CD4-positive, alpha-beta memory T cell (primary cell): ENCODE results near the gene SPIN3. TPM values are rescaled to one million over a fixed set of nuclear protein-coding genes. Genes with fewer than 3 reads are reported as not detected.
"Not testable (repeated sequence)": the region's sequence is repeated elsewhere in the genome, so short reads cannot be mapped to it uniquely, and the experiment has no call there.

Experiments used
- CTCF ChIA-PET: fragments of 350-600 bp; sonication (Branson Sonifier 250); formaldehyde crosslinking; loops from one replicate; lab custom pipeline; 2021; ENCODE audit warnings: inconsistent platforms; ENCODE audit not compliant: partially characterized antibody; lab: Charles Lee
- POLR2A ChIA-PET: fragments of 350-600 bp; sonication (Branson Sonifier 250); formaldehyde crosslinking; loops from one replicate; lab custom pipeline; 2021; ENCODE audit not compliant: partially characterized antibody; lab: Charles Lee
- DNase-seq, 5 donors: peaks; one replicate each; pipeline versions ENCODE4 v3.0.0 to v3.0.0-alpha.2; 2020 to 2022; ENCODE audit warnings: mixed read lengths in 1 of 5
- H3K27ac ChIP-seq: one replicate; pipeline ENCODE4 v1.7.0; 2013; ENCODE audit warnings: low read depth, low read length
- H3K27me3 ChIP-seq: 2 replicates; pipeline ENCODE4 v1.7.0; 2013; ENCODE audit warnings: mild to moderate bottlenecking, low read length, moderate library complexity; ENCODE audit not compliant: insufficient read depth
- H3K36me3 ChIP-seq: 2 replicates; pipeline ENCODE4 v1.7.0; 2013; ENCODE audit warnings: mild to moderate bottlenecking, low read length, moderate library complexity; ENCODE audit not compliant: insufficient read depth
- H3K4me1 ChIP-seq: 2 replicates; pipeline ENCODE4 v1.7.0; 2013; ENCODE audit warnings: mild to moderate bottlenecking, low read length, moderate library complexity; ENCODE audit not compliant: insufficient read depth
- H3K4me3 ChIP-seq, 2 donors: one replicate each; pipeline ENCODE4 v1.7.0; 2013; ENCODE audit warnings: low read length in 2 of 2, mild to moderate bottlenecking in 1 of 2
- H3K9me3 ChIP-seq, 2 donors: one replicate each; pipeline ENCODE4 v1.7.0; 2013; ENCODE audit warnings: low read length in 2 of 2, control low read depth in 1 of 2; ENCODE audit not compliant: control insufficient read depth in 1 of 2
- H3K27ac Mint-ChIP-seq, 7 donors: one replicate each; pipeline ENCODE4 v1.8.0; 2020 to 2021; ENCODE audit warnings: mixed read lengths in 7 of 7, mild to moderate bottlenecking in 6 of 7, inconsistent platforms in 3 of 7, moderate library complexity in 3 of 7
- H3K27me3 Mint-ChIP-seq, 2 donors: one replicate each; pipeline ENCODE4 v1.8.0; 2020 to 2021; ENCODE audit warnings: mixed read lengths in 2 of 2
- H3K36me3 Mint-ChIP-seq, 2 donors: one replicate each; pipeline ENCODE4 v1.8.0; 2020 to 2021; ENCODE audit warnings: mixed read lengths in 2 of 2, inconsistent platforms in 1 of 2, mild to moderate bottlenecking in 1 of 2
- H3K4me1 Mint-ChIP-seq, 4 donors: one replicate each; pipeline ENCODE4 v1.8.0; 2020 to 2021; ENCODE audit warnings: mixed read lengths in 4 of 4, mild to moderate bottlenecking in 1 of 4
- H3K4me3 Mint-ChIP-seq, 8 donors: one replicate each; pipeline ENCODE4 v1.8.0; 2020 to 2021; ENCODE audit warnings: mixed read lengths in 8 of 8, mild to moderate bottlenecking in 7 of 8, moderate library complexity in 6 of 8, inconsistent platforms in 3 of 8
- H3K9me3 Mint-ChIP-seq, 8 donors: one replicate each; pipeline ENCODE4 v1.8.0; 2020 to 2021; ENCODE audit warnings: mixed read lengths in 8 of 8, mild to moderate bottlenecking in 5 of 8, inconsistent platforms in 3 of 8, moderate library complexity in 1 of 8
- intact Hi-C: fragments of 100-400 bp; cut with micrococcal nuclease; formaldehyde crosslinking; loops from one replicate; pipeline ENCODE4 v1.15.1; 2023
- polyA plus RNA-seq, 2 donors: library from polyadenylated mRNA; unstranded; fragments of 300-500 nt; fragmentation: Illumina TruSeq; gene quantifications; one replicate each; pipeline ENCODE4 v1.2.3, GENCODE V29; 2021
- total RNA-seq, 2 experiments: library from RNA; stranded (reverse); gene quantifications; one replicate each; pipeline ENCODE4 v1.2.3, GENCODE V29; 2021

SPIN3 gene
- total and polyA plus RNA-seq, 4 experiments from 2014 or later = 4.0 to 23.1 (median 16.0) TPM

DNA sequence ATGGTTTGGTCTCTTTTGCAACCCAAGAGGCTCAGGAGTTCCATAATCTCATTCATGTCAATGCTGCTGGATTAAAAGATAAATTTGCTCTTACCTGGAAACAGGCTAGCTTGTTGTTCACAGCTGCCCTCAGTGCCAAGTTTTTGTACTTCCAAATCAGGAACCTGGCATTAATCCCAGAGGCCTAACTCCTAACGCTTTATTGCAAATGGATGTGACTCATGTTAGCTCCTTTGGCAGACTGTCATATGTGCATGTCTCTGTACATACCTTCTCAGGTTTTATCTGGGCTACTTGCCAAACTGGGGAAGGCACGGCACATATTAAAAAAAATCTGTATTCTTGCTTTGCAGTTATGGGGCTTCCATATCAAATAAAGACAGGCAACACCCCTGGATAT, 49.1 kb downstream of the SPIN3 start:
- H3K27me3 ChIP-seq, H3K4me1 Mint-ChIP-seq, H3K4me3 Mint-ChIP-seq, H3K4me1 ChIP-seq, DNase-seq, H3K36me3 ChIP-seq, intact Hi-C loops, H3K36me3 Mint-ChIP-seq, H3K4me3 ChIP-seq, H3K27ac ChIP-seq, H3K9me3 ChIP-seq, H3K27ac Mint-ChIP-seq, H3K27me3 Mint-ChIP-seq, CTCF ChIA-PET, POLR2A ChIA-PET: not testable (repeated sequence)
- peaks cover 0 to 24% (median 11%) of the 10 kb centered on the region in 8 donors for H3K9me3 Mint-ChIP-seq

DNA sequence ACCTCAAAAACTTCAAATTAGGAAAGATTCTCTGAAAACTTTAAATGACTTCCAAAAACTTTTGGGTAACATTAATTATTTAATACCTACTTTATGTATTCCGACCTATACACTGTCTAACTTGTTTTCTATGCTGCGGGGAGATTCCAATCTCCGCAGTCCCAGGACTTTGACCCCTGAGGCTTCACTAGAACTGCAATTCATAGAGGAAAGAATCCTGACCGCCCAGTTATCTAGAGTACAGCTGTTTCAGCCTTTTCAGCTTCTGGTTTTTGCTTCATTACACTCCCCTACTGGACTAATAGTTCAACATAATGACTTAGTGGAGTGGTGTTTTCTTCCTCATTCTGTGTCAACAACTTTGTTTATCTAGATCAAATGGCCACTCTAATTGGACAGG, 50.1 kb downstream of the SPIN3 start:
- H3K27ac ChIP-seq, CTCF ChIA-PET: not testable (repeated sequence)

DNA sequence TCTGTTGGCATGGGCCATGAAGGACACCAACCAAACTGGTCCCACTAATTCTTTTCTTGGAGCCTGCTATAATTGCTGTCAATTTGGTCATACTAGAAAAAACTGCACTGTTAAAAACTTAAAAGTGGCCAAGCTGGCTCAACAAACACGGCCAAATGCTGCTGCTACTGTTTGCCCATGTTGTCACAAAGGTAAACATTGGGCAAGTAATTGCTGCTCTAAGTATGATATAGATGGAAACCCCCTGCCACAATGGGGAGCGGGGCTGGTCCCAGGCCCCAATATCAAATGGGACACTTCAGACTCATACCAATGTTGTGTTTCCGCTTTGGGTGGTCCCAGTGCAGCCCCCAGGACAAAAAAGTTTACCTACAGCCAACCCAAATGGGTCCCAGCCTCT, 52.1 kb downstream of the SPIN3 start:
- H3K4me1 Mint-ChIP-seq = no peaks in the 10 kb centered on the region
- POLR2A ChIA-PET = no interaction called here
- no peak overlapping the region for H3K27ac Mint-ChIP-seq

More for the DNA sequence above, 50.1 kb downstream of the SPIN3 start:
- H3K9me3 ChIP-seq, H3K4me3 ChIP-seq, POLR2A ChIA-PET, H3K27me3 ChIP-seq, H3K27me3 Mint-ChIP-seq, DNase-seq, H3K36me3 Mint-ChIP-seq, H3K27ac Mint-ChIP-seq, H3K36me3 ChIP-seq, H3K4me3 Mint-ChIP-seq, H3K4me1 Mint-ChIP-seq, H3K4me1 ChIP-seq, intact Hi-C loops: not testable (repeated sequence)
- H3K9me3 Mint-ChIP-seq = peaks cover 0 to 21% (median 14%) of the 10 kb centered on the region in 8 donors

More for the DNA sequence above, 52.1 kb downstream of the SPIN3 start:
- H3K36me3 ChIP-seq = no peaks in the 10 kb centered on the region
- H3K27me3 Mint-ChIP-seq = no peaks in the 10 kb centered on the region
- DNase-seq = no peak
- no peaks in the 10 kb centered on the region for H3K27me3 ChIP-seq
- H3K4me3 ChIP-seq = no peak overlapping the region
- intact Hi-C loops = no loop called here
- H3K9me3 Mint-ChIP-seq = peaks cover 0 to 24% (median 16%) of the 10 kb centered on the region in 8 donors
- H3K9me3 ChIP-seq = no peaks in the 10 kb centered on the region
- no peak overlapping the region for H3K4me3 Mint-ChIP-seq
- CTCF ChIA-PET = no interaction called here
- H3K27ac ChIP-seq = no peak overlapping the region
- no peaks in the 10 kb centered on the region for H3K36me3 Mint-ChIP-seq
- no peaks in the 10 kb centered on the region for H3K4me1 ChIP-seq

Other genes starting within 250 kb of the SPIN3 start
- gene SPIN2B, start 126.0 kb upstream of the SPIN3 start, total RNA-seq = 10 to 100 TPM; 16.6 to 22.6 TPM
- 10 to 100 TPM; 18.3 to 35.3 TPM for gene SPIN2B, start 126.0 kb upstream of the SPIN3 start, polyA plus RNA-seq
- 1 to 10 TPM; 1.4 to 2.2 TPM for gene SPIN2A, start 141.9 kb upstream of the SPIN3 start, total RNA-seq
- under 1 TPM in 1 of 2 donors, not detected in 1; 0.09 TPM for gene SPIN2A, start 141.9 kb upstream of the SPIN3 start, polyA plus RNA-seq